Measurements from ENCODE around the gene BST1. TPM values are rescaled to one million over a fixed set of nuclear protein-coding genes. Genes with fewer than 3 reads are reported as not detected.
"Not testable (repeated sequence)": the region's sequence is repeated elsewhere in the genome, so short reads cannot be mapped to it uniquely, and the experiment has no call there.

The BST1 gene
- total RNA-seq, 2 donors from 2014 or later: 0.89 to 1.9 TPM

- H3K9me3 ChIP-seq (ENCODE audit: control insufficient read depth, low read length, poor library complexity, severe bottlenecking): no peaks in the 10 kb centered on the region
- H3K4me1 Mint-ChIP-seq: peaks cover 10% of the 10 kb centered on the region
- H3K4me3 Mint-ChIP-seq: no peak overlapping the region
- H3K27me3 Mint-ChIP-seq: no peaks in the 10 kb centered on the region
- no peak overlapping the region for H3K27ac Mint-ChIP-seq
- no peaks in the 10 kb centered on the region for H3K36me3 Mint-ChIP-seq (ENCODE audit: low read depth)
- no peak for DNase-seq
- ATAC-seq: no peak
Measured at GRCh38 chr4:15749001-15749400, 46.1 kb downstream of the BST1 start.

GRCh38 chr4:15751153-15751552 is 48.3 kb downstream of the BST1 start:
- Mint-ChIP-seq H3K4me1 (peaks cover 30% of the 10 kb centered on the region), H3K27ac (no peak overlapping the region), H3K27me3 (no peaks in the 10 kb centered on the region), H3K4me3 (no peak overlapping the region), H3K36me3 (ENCODE audit: low read depth) (no peaks in the 10 kb centered on the region)
- ATAC-seq (no peak), DNase-seq (no peak)
- H3K9me3 ChIP-seq (ENCODE audit: control insufficient read depth, low read length, poor library complexity, severe bottlenecking): no peaks in the 10 kb centered on the region

GRCh38 chr4:15753081-15753480 is 50.2 kb downstream of the BST1 start:
- no peak for ATAC-seq
- Mint-ChIP-seq H3K27ac (peak overlapping the region; percentile 94), H3K36me3 (ENCODE audit: low read depth) (no peaks in the 10 kb centered on the region), H3K27me3 (no peaks in the 10 kb centered on the region), H3K4me3 (no peak overlapping the region), H3K4me1 (peaks cover 40% of the 10 kb centered on the region)
- no peak for DNase-seq
- H3K9me3 ChIP-seq (ENCODE audit: control insufficient read depth, low read length, poor library complexity, severe bottlenecking): no peaks in the 10 kb centered on the region

- peaks cover 40% of the 10 kb centered on the region for H3K4me1 Mint-ChIP-seq
- no peaks in the 10 kb centered on the region for H3K36me3 Mint-ChIP-seq (ENCODE audit: low read depth)
- peak overlapping the region; percentile 94 for H3K27ac Mint-ChIP-seq
- no peaks in the 10 kb centered on the region for H3K9me3 ChIP-seq (ENCODE audit: control insufficient read depth, low read length, poor library complexity, severe bottlenecking)
- peak overlapping the region; percentile 81 for H3K4me3 Mint-ChIP-seq
- ATAC-seq (no peak), DNase-seq (no peak)
- H3K27me3 Mint-ChIP-seq: no peaks in the 10 kb centered on the region
Measured at GRCh38 chr4:15753786-15754185, 50.9 kb downstream of the BST1 start.

- Mint-ChIP-seq H3K36me3 (ENCODE audit: low read depth) (no peaks in the 10 kb centered on the region), H3K27ac (peak overlapping the region; percentile 94), H3K4me1 (peaks cover 40% of the 10 kb centered on the region), H3K27me3 (no peaks in the 10 kb centered on the region), H3K4me3 (peak overlapping the region; percentile 72)
- DNase-seq (peak in 2 of 3 donors; percentile 16 to 27), ATAC-seq (peak; percentile 60)
- H3K9me3 ChIP-seq (ENCODE audit: control insufficient read depth, low read length, poor library complexity, severe bottlenecking): no peaks in the 10 kb centered on the region
Measured at GRCh38 chr4:15754323-15754722, 51.5 kb downstream of the BST1 start.

- peaks cover 40% of the 10 kb centered on the region for H3K4me1 Mint-ChIP-seq
- H3K4me3 Mint-ChIP-seq: peak overlapping the region; percentile 79
- no peaks in the 10 kb centered on the region for H3K9me3 ChIP-seq (ENCODE audit: control insufficient read depth, low read length, poor library complexity, severe bottlenecking)
- ATAC-seq: no peak
- H3K27ac Mint-ChIP-seq: peak overlapping the region; percentile 94
- no peaks in the 10 kb centered on the region for H3K27me3 Mint-ChIP-seq
- no peaks in the 10 kb centered on the region for H3K36me3 Mint-ChIP-seq (ENCODE audit: low read depth)
- peak in 1 of 3 donors; percentile 24 for DNase-seq
Measured at GRCh38 chr4:15755321-15756155, 52.7 kb downstream of the BST1 start.

- H3K27ac Mint-ChIP-seq: peak overlapping the region; percentile 94
- ATAC-seq (peak; percentile 87), DNase-seq (peak; percentile 26 to 54 (median 46))
- H3K4me1 Mint-ChIP-seq: peaks cover 40% of the 10 kb centered on the region
- H3K9me3 ChIP-seq (ENCODE audit: control insufficient read depth, low read length, poor library complexity, severe bottlenecking): no peaks in the 10 kb centered on the region
- no peaks in the 10 kb centered on the region for H3K27me3 Mint-ChIP-seq
- no peaks in the 10 kb centered on the region for H3K36me3 Mint-ChIP-seq (ENCODE audit: low read depth)
- peak overlapping the region; percentile 79 for H3K4me3 Mint-ChIP-seq
Measured at GRCh38 chr4:15756361-15756861, 53.5 kb downstream of the BST1 start.

- no peak for DNase-seq
- peaks cover 38% of the 10 kb centered on the region for H3K4me1 Mint-ChIP-seq
- H3K27ac Mint-ChIP-seq: peak overlapping the region; percentile 94
- peak overlapping the region; percentile 79 for H3K4me3 Mint-ChIP-seq
- H3K36me3 Mint-ChIP-seq (ENCODE audit: low read depth): no peaks in the 10 kb centered on the region
- ATAC-seq: no peak
- no peaks in the 10 kb centered on the region for H3K9me3 ChIP-seq (ENCODE audit: control insufficient read depth, low read length, poor library complexity, severe bottlenecking)
- H3K27me3 Mint-ChIP-seq: no peaks in the 10 kb centered on the region
Measured at GRCh38 chr4:15757054-15757453, 54.2 kb downstream of the BST1 start.

GRCh38 chr4:15758294-15758693 is 55.4 kb downstream of the BST1 start:
- Mint-ChIP-seq H3K36me3 (ENCODE audit: low read depth) (no peaks in the 10 kb centered on the region), H3K27me3 (no peaks in the 10 kb centered on the region), H3K4me3 (no peak overlapping the region), H3K27ac (no peak overlapping the region), H3K4me1 (peaks cover 37% of the 10 kb centered on the region)
- no peaks in the 10 kb centered on the region for H3K9me3 ChIP-seq (ENCODE audit: control insufficient read depth, low read length, poor library complexity, severe bottlenecking)
- no peak for DNase-seq
- no peak for ATAC-seq

- H3K36me3 Mint-ChIP-seq (ENCODE audit: low read depth); H3K27ac Mint-ChIP-seq; H3K27me3 Mint-ChIP-seq; ATAC-seq; H3K9me3 ChIP-seq (ENCODE audit: control insufficient read depth, low read length, poor library complexity, severe bottlenecking); DNase-seq; H3K4me3 Mint-ChIP-seq: not testable (repeated sequence)
- peaks cover 14% of the 10 kb centered on the region for H3K4me1 Mint-ChIP-seq
Measured at GRCh38 chr4:15762460-15762859, 59.6 kb downstream of the BST1 start.

- Mint-ChIP-seq H3K36me3 (ENCODE audit: low read depth) (no peaks in the 10 kb centered on the region), H3K4me3 (no peak overlapping the region), H3K27ac (peak overlapping the region; percentile 6), H3K4me1 (peaks cover 18% of the 10 kb centered on the region), H3K27me3 (no peaks in the 10 kb centered on the region)
- no peak for DNase-seq
- peak; percentile 5 for ATAC-seq
- no peaks in the 10 kb centered on the region for H3K9me3 ChIP-seq (ENCODE audit: control insufficient read depth, low read length, poor library complexity, severe bottlenecking)
Measured at GRCh38 chr4:15765391-15765790, 62.5 kb downstream of the BST1 start.

GRCh38 chr4:15765910-15766697 is 63.2 kb downstream of the BST1 start:
- H3K9me3 ChIP-seq (ENCODE audit: control insufficient read depth, low read length, poor library complexity, severe bottlenecking): no peaks in the 10 kb centered on the region
- Mint-ChIP-seq H3K36me3 (ENCODE audit: low read depth) (no peaks in the 10 kb centered on the region), H3K4me3 (peak overlapping the region; percentile 73), H3K27me3 (no peaks in the 10 kb centered on the region), H3K27ac (peak overlapping the region; percentile 6), H3K4me1 (peaks cover 18% of the 10 kb centered on the region)
- no peak for DNase-seq
- ATAC-seq: peak; percentile 83

GRCh38 chr4:15766821-15767220 is 64.0 kb downstream of the BST1 start:
- H3K9me3 ChIP-seq (ENCODE audit: control insufficient read depth, low read length, poor library complexity, severe bottlenecking): no peaks in the 10 kb centered on the region
- peak overlapping the region; percentile 6 for H3K27ac Mint-ChIP-seq
- H3K4me1 Mint-ChIP-seq: peaks cover 22% of the 10 kb centered on the region
- H3K27me3 Mint-ChIP-seq: no peaks in the 10 kb centered on the region
- ATAC-seq (no peak), DNase-seq (no peak)
- H3K36me3 Mint-ChIP-seq (ENCODE audit: low read depth): no peaks in the 10 kb centered on the region
- H3K4me3 Mint-ChIP-seq: peak overlapping the region; percentile 73
